PFSK-1 (cell line): Measurements from ENCODE around the gene TBC1D22B.

Experiments used
- FOXP2 ChIP-seq: optimal IDR thresholded peaks from 2 replicates; pipeline ENCODE3; 2011; ENCODE audit warnings: borderline replicate concordance, control low read depth, inconsistent platforms; ENCODE audit not compliant: insufficient read depth; ENCODE audit errors: extremely low read length, extremely low read depth
- POLR2AphosphoS5 ChIP-seq: IDR thresholded peaks from 2 replicates; pipeline ENCODE4 v1.6.1; 2012; ENCODE audit warnings: low read depth, mild to moderate bottlenecking, control low read depth, low read length, moderate library complexity
- SIN3A ChIP-seq: IDR thresholded peaks from 2 replicates; pipeline ENCODE4 v1.6.1; 2012; ENCODE audit warnings: mild to moderate bottlenecking, low read length, moderate library complexity, borderline replicate concordance; ENCODE audit not compliant: insufficient read depth
- TAF1 ChIP-seq: IDR thresholded peaks from 2 replicates; pipeline ENCODE4 v1.6.1; 2012; ENCODE audit warnings: low read length, control low read depth, borderline replicate concordance; ENCODE audit not compliant: insufficient read depth
- TF ChIP-seq, protein P1 (sequence below), 2 experiments: IDR thresholded peaks; 2 replicates each; pipeline versions ENCODE4 v1.6.1 to v1.8.0; 2011 to 2012; ENCODE audit warnings: low read depth in 2 of 2, low read length in 2 of 2, control low read depth in 1 of 2, inconsistent platforms in 1 of 2, mild to moderate bottlenecking in 1 of 2, moderate library complexity in 1 of 2; ENCODE audit not compliant: insufficient read depth in 1 of 2

TBC1D22B gene

DNA sequence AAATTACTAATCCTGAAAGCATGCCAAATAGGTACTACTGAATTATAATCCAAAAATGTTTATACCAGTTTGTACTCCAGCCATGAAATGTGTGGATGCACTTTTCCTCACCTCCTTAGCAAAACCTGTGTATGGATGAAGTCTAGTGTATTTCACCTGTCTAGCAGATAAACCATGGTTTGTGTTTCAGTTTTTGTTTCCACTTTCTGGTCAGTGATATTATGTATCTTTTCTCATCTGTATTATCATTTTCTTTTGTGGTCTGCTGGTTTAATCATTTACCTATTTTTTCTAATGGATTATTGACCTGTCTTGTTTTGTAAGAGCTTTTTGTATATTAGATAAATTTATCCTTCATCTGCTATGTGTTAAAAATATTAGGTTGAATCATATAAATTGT, 41.4 kb downstream of the TBC1D22B start:
- no peak for TF ChIP-seq POLR2AphosphoS5
- TF ChIP-seq, protein P1, sequence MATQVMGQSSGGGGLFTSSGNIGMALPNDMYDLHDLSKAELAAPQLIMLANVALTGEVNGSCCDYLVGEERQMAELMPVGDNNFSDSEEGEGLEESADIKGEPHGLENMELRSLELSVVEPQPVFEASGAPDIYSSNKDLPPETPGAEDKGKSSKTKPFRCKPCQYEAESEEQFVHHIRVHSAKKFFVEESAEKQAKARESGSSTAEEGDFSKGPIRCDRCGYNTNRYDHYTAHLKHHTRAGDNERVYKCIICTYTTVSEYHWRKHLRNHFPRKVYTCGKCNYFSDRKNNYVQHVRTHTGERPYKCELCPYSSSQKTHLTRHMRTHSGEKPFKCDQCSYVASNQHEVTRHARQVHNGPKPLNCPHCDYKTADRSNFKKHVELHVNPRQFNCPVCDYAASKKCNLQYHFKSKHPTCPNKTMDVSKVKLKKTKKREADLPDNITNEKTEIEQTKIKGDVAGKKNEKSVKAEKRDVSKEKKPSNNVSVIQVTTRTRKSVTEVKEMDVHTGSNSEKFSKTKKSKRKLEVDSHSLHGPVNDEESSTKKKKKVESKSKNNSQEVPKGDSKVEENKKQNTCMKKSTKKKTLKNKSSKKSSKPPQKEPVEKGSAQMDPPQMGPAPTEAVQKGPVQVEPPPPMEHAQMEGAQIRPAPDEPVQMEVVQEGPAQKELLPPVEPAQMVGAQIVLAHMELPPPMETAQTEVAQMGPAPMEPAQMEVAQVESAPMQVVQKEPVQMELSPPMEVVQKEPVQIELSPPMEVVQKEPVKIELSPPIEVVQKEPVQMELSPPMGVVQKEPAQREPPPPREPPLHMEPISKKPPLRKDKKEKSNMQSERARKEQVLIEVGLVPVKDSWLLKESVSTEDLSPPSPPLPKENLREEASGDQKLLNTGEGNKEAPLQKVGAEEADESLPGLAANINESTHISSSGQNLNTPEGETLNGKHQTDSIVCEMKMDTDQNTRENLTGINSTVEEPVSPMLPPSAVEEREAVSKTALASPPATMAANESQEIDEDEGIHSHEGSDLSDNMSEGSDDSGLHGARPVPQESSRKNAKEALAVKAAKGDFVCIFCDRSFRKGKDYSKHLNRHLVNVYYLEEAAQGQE (IDR thresholded peaks at IDR 0.05; ENCODE audit: insufficient read depth in 1 of 2, low read depth in 2 of 2, low read length in 2 of 2): no peak
- TF ChIP-seq TAF1: no peak
- TF ChIP-seq SIN3A: no peak
- TF ChIP-seq FOXP2: no peak

DNA sequence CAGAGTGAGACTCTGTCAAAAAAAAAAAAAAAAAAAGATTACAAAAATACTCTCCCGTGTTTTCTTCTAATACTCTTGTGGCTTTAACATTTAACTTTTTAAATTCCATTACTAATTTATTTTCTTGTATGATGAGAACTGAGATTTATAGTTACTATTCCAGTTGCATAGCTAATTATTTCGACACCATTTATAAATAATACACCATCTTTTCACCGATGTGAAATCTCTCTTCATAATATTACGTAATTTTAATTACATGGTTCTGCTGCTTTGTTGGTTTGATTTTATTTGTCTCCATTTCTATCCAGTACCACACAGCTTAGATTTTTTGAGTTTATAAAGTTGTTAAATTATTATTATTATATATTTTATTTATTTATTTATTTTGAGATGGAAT, 42.4 kb downstream of the TBC1D22B start:
- TF ChIP-seq, protein P1 (IDR thresholded peaks at IDR 0.05; ENCODE audit: insufficient read depth in 1 of 2, low read depth in 2 of 2, low read length in 2 of 2): no peak
- TF ChIP-seq FOXP2 (no peak), TAF1 (no peak), SIN3A (no peak), POLR2AphosphoS5 (no peak)

DNA sequence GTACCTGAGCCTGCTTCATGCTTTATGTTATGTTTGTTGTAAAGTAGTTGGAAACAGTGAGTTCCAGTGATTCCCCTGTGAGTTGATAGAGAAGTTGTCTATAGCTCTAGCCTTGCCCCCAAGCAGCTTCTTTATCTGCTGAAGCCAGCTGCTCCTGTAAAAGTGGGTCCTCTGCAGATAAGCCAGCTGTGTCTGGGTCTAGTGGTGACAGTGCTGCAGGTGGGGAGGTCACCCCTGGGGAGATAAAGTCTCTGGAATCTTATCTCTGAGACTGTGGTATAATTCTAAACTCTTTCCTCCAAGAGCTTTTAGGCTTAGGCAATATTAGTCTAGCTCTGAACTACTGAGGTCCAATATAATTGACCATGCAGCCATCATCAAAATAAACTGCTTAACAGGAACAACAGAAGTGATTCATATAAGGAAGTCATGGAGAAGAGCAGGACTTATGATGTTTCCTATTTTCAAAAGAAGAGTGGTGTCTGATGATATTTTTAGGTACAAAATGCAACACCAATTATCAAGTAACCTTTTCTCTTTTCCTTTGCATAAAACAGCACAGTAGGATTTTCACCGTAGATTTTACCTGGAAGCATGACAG, 44.6 kb downstream of the TBC1D22B start:
- TF ChIP-seq TAF1 (no peak), POLR2AphosphoS5 (no peak), SIN3A (no peak), FOXP2 (no peak)
- TF ChIP-seq, protein P1 (IDR thresholded peaks at IDR 0.05; ENCODE audit: insufficient read depth in 1 of 2, low read depth in 2 of 2, low read length in 2 of 2): no peak

DNA sequence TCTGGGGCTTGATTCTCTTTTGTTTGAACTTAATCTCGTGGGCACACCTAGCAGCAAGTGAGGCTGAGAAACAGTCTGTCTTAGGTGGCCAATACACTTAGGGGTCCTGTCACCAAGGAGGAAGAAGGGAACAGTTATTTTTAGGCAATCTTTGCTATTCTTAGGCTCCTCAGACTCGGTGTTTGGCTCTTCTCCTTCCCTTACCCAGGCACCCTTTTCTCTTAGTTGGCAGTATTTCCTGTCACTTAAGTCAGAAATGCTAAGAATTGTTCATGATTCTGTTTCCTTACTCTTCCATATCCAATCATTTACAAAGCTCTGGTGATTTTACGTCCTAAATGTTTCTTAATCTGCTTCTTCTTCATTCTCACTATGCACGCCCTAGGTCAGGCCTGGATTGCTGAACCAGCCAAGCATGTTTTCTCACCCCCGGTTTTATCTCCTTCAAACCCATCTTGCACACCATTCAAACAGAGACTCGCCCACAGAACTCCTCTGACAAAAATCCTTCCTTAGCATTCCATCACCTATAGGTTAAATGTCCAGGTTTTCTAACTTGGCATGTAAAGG, 45.6 kb downstream of the TBC1D22B start:
- TF ChIP-seq, protein P1 (IDR thresholded peaks at IDR 0.05; ENCODE audit: insufficient read depth in 1 of 2, low read depth in 2 of 2, low read length in 2 of 2): no peak
- TF ChIP-seq POLR2AphosphoS5 (no peak), FOXP2 (no peak), SIN3A (no peak), TAF1 (no peak)
